ENCODE data around the gene TNFRSF25.
A peak's percentile ranks its signal among the peaks of the same experiment; 100 is the strongest.
"Not testable (repeated sequence)": the region's sequence is repeated elsewhere in the genome, so short reads cannot be mapped to it uniquely, and the experiment has no call there.

The TNFRSF25 gene

DNA sequence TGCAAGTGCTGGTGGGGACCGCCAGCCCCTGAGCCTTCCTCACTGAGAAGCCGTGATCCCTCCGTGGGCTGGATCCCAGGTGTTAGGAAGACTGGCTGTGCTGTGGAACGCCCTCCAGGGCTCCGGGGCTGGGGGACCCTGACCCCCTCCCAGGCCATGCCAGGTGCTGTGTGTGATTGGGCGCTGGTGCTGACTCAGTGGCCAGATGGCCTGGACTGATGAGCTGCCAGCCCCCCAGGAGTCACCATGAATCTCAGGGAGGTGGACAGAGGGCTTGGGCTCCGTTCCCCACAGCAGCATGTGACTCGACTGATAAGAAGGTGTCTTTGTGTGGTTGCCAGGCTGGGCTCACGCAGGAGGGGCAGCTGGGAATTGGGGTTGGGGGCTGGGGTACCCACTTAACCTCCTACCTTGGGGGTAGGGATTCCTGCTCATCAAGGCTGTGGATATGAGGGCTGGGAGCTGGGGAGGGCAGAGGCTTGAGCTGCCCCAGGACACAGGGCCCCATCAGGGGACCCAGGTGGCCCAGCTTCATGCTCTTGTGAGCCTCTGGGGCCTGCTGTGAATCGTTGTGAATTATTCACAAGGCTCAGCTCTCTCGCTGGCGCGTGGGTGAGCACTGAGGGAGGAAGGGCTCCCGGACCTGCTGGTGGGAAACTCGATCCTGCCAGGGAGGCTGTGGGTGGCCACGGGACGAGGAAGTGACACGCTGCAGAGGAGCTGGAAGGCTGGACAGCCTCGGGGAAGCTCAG is 36.1 kb downstream of the TNFRSF25 start:
- DNase-seq, result not testable (repeated sequence)

DNA sequence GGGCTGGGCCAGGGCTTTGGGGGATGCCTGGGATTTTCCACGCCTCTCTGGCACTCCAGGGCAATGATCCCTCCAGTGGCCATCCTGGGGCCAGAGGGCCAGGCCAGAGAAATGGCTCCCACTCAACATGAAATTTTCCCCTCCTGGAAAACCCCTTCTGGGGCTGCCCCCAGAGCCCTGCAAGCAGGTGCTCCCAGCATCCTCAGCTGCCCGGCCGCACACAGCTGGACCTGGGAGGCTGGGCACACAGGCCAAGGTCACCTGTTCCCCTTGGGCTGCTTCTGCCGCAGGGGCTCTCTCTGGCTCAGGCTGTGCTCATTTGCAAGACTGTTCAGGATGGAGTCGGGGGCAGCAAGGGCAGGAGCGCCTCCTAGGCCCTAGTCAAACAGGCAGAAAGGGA is 37.5 kb downstream of the TNFRSF25 start:
- DNase-seq, result not testable (repeated sequence)

DNA sequence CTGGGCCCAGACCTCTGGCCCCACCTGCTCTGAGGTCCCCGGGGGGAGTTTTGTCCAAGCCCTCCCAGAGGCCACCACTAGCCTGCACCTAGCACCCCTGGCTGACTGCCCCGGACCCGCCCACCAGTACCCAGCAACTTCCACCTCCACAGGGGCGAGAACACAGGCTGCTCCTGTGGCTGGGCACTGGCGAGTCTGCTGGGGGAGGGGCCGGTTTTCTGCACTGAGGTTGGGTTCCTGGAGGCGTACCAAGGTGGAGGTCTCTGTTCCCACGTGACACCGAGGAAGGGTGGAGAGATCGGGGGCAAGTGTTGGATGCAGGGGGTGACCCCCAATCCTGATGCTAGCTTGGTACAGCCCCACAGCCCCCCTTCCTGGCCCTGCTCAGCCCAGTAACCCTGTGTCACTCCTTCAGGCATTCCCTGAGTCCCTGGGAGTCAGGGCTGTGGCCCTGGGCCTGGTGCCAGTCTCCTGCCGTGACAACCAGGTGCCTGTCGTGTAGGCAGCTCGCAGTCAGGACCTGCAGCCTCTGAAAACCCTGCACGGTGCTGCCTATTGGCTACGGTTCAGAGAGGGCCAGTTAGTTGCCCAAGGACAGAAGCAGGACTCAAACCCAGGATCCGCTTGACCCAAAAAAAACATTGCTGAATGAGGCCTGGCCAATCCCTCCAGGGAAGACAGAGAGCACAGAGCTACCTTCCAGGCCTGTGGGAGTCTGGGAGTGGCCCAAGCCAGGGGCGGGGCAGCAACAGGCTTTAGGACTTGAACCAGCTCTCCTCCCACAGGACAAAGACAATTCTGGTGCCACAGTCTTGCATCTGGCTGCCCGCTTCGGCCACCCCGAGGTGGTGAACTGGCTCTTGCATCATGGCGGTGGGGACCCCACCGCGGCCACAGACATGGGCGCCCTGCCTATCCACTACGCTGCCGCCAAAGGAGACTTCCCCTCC is 38.3 kb downstream of the TNFRSF25 start:
- no peak for DNase-seq

DNA sequence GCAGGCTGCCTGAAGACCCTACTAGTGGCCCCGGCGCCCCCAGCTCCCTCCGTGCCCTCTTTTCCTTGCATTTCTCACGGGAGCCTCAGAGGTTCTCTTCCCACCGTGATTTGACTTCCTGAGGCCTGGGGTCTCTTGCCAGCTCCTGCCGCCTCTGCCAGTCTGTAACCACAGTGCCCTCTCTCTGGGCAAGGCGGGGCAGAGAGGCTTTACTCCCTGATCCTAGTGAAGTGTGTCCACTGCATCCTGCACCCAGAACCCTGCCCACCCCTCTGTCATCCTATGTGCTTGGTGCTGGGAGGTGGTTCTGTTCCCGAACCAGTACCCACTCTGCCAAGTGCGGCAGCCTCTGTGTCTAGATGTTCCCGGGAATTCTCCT is 39.0 kb downstream of the TNFRSF25 start:
- no peak for DNase-seq

DNA sequence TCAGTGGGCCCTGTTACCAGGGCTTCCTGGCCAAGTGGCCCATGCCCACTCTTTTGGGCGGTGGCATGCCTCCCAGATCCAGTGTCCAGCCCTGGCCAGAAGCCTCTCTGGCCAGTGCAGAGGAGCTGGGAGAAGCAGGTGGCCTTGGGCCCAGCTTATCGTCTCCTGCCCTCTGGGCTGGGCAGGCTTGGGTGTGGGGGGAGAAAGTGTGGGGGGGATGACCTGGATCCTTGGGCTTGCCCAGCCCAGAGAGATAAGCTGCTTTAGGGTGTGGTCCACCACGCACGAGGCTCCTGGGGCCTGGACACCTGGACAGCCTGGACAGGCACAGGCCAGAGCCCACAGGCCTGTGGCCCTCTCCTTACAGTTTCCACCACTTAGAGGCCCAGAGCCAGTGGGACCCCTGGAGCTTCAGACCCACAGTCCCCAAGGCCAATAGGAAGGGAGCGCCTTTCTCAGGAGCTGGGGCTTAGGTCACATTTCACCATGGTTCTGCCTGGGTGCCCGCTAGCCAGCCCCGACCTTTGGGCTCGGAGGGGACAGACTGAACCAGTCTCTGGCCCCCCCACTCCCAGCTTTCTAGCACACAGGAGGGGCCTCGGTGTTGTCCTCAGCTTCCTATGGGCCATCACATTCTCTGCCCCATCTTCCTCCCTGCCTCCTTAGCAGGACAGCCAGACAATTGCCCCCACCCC is 39.5 kb downstream of the TNFRSF25 start:
- DNase-seq, result no peak

DNA sequence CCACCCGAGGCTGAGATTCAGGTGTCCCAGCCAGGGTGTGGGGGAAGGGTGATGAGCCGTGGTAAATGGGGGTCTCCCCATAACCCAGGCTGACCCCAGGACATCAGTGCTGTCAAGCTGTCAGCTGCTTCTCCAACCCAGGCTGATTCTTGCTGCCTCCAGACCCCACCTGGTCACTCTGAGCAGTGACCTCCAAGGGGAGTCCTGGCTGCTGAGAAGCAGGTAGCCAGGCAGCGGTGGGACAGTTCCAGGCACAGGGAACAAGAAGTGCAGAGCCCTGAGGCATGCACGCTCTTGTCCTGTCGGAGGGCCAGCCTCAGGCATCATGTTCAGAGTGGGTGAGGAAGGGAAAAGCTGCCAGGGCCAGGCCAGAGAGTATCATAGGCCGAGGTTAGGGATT is 40.3 kb downstream of the TNFRSF25 start:
- no peak for DNase-seq

DNA sequence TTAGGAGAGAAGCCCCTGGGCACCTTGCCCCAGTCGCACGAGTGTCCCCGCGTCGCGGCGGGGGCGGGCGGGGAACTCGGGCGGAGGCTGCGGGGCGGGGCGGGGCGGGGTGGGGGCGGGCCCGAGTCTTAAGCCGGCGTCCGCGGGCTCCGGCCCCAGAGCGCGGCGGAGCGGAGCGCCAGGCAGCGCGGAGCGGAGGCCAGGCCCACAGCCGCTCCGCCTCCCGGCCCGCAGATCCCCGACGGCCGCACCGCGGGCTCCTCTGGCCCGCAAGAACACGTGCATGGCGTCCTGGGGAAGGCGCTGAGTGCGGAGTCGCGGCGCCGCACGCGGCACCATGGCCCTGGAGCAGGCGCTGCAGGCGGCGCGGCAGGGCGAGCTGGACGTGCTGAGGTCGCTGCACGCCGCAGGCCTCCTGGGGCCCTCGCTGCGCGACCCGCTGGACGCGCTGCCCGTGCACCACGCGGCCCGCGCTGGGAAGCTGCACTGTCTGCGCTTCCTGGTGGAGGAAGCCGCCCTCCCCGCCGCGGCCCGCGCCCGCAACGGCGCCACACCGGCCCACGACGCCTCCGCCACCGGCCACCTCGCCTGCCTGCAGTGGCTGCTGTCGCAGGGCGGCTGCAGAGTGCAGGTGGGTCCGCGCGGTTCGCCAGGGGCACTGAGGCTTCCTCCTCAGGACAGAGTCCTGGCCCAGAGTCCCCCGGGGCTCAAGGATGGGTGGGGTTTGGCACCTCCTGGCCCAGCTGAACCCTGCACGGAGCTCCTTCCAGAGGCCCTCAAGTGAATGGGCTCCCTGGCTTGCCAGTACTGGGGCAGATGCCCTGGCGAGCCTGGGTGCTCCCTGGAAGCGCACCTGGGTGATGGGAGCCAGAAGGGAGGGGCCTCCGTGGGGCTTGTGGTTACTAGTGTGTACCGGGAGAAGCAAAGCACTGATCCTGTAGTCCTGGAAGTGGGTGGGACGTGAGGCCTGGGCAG is 41.1 kb downstream of the TNFRSF25 start, which contains the start of gene ESPN:
TSS of gene ESPN (plus strand) at position 158 of the 975 bp plus-strand sequence. CDS start at position 338, 180 bp downstream.
- DNase-seq, result no peak

DNA sequence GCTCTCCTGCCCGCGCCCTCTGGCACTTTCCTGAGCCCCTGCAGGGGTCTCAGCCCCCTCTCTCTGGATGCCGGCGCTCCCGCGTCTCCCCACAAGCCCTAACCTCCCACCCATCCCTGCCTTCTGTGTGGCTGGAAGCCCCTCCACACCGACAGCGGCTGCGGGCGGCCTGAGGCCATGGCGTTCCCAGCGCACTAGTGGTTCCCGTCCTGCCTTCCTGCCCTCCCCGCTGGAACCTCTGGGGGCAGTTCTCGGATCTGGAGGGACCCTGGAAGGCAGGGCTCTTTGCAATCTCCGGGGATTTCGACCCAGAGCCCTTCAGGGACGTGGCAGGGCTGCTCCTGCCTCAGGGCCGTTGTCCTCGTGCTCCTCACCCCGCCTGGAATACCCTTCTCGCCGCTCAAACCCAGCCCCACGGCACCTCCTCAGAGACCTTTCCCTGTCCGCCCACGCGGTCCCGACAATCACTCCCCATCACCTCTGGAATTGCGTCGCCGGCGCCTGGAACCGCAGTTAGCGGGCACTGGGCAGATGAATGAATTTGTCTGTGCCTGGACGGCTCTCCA is 41.9 kb downstream of the TNFRSF25 start:
- DNase-seq, result no peak

DNA sequence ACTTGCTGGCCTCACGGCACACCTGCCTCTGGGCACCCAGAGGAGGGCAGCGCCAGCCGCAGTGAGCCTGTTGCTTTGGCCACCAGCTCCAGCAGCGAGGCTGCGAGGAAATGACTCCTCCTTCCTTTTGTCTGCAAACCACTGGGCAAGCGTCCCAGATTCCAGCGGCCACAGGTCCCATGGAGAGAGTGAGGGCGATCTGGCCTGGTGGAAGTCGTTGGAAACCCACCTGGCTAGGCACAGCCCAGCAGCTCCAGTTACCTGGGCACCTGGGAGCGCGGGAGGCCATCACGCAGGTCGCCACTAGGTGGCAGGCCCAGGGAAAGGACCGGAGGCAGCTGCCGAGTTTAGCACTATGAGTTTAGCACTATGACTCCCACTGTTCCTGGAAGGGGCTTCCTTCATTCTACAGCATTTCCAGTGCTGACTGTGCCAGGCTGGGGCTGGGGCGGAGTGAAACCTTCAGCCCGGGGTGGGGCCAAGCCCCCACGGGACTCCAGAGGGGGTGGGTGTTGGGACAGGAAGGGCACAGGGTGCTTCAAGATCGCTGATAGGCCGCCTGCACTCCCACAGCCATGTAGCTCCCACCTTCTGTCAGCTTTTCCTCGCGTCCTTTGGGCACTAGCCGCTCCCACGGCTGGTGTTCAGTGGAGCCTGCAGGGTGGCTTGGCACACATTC is 42.5 kb downstream of the TNFRSF25 start:
- peak; percentile 85 for DNase-seq

DNA sequence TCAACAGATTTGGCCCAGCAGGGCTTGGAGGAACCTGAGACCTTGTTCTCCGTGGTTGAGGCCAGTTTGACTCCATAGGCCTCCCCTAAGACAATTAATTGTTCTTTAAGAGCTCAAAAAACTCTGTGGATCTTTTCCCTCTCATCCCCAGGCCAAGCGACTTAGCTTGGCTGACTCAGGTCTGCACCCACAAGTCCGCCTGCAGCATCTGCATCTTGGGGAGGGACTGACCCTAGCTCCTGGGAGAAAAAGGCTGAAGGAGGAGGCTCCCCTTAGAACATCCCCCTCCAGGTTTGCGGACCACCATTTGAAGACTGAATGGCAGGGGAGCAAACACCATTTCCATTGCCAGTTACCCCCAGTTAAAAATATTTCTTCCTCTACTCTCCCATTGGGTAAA is 44.7 kb downstream of the TNFRSF25 start:
- no peak for DNase-seq

DNA sequence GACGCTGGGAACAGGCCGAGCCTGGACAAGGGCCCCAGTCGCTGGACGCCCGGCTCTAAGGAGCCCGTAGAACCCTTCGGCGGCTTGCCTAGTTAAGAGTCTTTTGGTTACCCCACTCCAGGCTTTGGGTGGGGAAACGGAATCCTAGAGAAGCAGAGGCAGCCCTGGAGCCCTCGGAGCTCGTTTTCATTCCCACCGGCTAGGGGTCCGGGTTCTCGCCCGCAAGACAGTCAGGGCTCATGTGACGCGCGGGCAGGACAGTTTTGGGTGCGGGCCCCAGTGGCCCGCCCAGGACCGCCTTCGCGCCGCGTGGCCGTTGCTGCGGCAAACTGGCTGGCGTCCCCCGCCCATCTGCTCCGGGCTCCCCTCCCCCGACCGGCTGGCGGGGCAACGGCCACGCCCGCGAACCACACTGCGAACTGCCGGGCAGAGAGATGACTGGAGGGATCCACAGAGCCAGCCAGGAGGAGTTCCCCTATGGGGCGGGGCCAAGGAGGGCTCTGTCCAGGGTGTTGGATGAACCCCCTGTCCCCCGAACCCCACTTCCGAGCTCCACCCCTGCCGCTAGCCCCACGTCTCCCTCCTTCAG is 45.4 kb downstream of the TNFRSF25 start:
- no peak for DNase-seq

DNA sequence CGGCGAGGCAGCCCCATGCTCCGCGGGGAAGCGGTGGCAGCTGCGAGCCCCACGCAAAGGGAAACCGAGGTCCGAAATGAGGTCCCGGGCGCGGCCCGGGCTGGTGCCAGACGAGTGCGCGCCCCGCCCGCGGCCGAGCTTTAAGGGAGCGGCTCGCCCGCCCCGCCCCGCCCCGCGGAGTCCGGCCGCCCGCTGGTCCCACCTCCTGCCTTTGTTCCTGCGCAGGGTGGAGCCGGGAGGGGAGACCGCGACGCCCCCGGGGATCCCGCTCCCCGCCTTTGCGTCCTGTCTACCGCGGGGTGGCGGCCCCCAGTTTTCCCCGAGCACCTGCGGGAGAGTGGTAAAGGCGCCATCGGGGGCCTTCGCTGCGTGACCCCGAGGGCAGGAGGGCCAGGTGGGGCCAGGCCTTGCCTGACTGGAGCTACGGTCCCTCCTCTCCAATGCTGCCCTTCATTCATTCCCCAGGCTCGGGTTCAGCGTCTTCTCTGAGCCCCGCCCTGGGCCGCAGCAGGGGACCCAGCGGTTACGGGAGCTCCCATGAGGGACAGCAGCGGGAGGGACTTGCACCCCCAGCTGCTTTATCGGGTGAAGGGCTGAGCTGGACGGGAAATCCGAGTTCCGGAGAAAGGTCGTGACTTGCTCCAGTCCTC is 46.0 kb downstream of the TNFRSF25 start, which contains the start of gene HES2:
TSS of gene HES2 (minus strand) at position 116 of the 650 bp plus-strand sequence. CDS start at position 17, 99 bp downstream.
- DNase-seq, result no peak

DNA sequence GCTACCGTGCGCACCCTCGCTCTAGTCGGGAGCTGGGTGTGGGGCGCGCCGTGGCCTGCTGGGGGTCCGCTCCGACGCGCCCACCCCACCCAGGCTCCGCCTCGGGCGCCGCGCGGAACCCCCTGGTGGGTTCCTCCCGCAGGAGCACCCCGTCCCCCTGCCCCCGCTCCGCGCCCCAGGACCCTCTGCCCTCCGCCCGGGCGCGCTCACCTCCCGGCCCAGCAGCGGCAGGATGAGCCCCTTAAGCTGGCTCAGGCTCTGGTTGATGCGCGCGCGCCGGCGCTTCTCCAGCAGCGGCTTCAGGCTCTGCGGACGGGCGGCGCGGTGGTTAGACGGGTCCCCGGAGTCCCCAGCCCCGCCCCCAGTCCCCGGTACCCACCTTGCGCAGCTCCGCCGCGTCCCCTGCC is 46.6 kb downstream of the TNFRSF25 start:
- DNase-seq, result no peak

DNA sequence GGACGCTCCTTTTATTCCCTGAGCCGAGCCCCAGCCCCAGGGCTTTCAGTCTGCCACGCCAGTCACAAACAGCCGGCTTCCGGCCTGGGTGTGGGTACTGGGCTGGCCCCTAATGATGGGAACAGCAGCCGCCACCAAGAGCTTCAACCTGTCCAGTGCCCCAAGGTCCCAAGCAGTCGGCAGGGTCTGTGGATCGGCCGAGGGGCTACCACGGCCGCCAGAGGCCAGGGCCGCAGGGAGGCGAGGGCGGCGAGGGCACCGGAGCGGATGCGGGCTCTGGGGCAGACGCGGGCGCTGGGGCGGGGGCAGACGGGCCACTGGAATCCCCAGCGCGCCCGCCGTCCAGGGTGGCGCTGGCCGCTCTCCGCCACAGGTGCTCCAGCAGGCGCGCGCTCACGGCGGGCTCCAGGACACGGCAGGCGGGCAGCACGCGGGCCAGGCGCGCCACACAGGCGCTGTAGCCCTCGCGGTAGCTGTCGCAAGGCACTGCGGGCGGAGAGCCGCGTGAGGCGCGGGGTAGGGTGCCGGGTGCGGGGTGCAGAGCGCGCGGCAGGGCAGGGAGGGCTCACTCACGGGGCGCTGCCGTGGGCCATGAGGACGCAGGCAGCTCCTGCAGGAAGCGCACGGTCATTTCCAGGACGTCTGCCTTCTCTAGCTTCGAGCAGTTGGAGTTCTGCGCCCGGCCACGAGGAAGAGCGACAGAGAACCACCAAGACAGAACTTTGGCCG is 47.1 kb downstream of the TNFRSF25 start:
- DNase-seq, result no peak

DNA sequence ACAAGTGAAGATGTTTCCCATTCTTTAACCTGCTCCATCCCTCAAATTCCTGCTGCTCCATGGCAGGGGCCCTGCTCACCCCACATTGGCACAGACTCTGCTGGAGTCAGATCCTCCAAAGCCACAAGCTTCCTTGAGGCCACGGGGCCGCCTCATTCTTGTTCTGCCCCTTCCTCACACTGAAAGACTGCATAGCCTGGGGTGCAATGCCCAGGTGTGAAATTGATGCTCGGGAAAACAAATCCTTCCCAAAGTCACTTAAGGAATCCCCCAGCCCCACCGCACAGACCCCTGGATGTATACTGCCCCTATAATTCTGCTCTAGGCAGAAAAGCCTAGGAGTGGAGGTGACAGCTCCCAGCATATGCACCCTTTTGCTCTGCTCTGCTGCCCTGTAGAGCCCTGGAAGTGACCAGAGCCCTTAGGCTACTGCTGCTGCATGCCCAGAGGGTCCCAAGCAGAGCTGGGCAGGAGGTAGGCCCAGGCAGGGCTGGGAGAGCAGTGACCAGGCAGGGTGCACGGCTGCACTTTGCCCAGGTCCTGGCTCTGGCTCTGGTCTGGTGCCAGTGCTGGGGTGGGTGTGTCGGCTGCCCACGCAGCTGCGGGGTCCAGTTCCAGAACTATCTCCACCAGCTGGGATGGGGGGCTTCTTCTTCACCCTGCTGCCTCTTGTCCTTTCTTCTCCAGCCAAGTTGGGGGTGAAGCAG is 47.9 kb downstream of the TNFRSF25 start:
- no peak for DNase-seq

DNA sequence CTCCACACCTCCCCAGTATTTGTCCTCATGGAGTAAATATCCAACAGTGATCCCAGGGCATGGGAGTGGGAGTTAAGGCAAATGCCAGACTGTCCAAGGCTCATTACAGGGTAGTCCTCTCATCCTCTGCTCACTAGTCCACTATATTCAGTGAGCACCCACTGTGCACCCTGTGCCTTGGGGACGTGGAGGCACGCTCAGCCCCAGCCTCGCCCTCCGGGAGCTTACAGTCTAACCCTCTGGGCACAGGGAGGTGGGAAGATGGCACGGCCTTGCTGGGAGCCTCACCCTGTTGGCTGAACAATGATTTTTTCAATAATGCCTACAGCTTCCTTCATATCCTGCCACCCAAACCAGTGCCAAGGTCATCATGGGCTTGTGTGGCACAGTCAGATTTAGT is 49.1 kb downstream of the TNFRSF25 start:
- DNase-seq, result no peak

DNA sequence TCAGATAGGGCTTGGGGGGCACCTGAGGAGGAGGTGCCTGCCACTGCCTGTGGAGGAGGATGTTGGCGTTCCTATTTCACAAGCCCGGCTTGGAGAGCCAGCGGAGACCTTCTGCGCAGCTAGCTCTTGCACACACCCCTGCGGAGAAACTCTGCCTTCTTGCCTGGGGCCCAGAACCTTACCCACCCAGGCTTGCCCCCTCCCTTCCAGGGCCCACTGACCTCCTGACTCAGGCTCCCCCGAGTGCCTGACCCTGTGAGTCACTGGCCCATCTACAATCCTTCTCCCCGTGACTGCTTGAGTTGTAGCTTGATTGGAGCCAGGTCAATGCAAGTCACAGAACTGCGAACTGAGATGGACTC is 49.7 kb downstream of the TNFRSF25 start:
- DNase-seq, result no peak

DNA sequence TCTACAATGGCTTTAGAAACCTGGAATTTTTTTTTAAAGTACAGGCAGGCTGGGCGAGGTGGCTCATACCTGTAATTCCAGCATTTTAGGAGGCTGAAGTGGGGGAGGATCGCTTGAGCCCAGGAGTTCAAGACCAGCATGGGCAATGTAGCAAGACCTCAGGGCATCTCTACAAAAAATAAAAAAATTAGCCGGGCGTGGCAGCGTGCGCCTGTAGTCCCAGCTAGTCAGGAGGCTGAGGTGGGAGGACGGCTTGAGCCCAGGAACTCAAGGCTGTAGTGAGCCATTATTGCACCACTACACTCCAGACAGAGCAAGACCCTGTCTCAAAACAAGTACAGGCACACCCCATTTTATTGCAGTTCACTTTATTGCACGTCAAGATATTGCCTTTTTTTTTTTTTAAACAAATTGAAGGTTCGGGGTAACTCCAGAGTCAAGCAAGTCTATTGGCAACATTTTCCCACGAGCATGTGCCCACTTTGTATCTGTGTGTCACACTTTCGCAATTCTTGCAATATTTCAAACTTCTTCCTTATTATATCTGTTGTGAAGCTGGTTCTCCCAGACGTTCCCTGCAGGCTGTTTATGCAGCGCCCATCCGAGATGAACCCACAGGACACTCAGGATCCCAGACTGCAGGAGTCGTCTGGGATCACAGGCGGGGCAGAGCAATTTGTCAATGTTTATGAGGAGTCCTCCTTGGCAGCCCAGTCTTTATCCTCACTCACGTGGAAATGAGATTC is 50.9 kb downstream of the TNFRSF25 start:
- no peak for DNase-seq

Data from NCI-H1092 treated with DMSO at 0.1 percent for 48 hours (cell line).